Right atrium auricular region (tissue), 2 donors: Measurements from ENCODE around the gene PPFIA3. TPM values are rescaled to one million over a fixed set of nuclear protein-coding genes. Genes with fewer than 3 reads are reported as not detected.
A peak's percentile ranks its signal among the peaks of the same experiment; 100 is the strongest.

Source experiments
- DNase-seq: peaks from one replicate; pipeline ENCODE4 v3.0.0-alpha.2; 2019; ENCODE audit warnings: low spot score
- H3K27ac ChIP-seq, 2 donors: fragments of 200-600 bp; sonication (generic); 1 replicate in 1 of 2; 2 replicates in 1 of 2; pipeline ENCODE4 v1.5.1; 2016 to 2019
- H3K27me3 ChIP-seq, 2 donors: fragments of 200-600 bp; sonication (generic); one replicate each; pipeline versions ENCODE4 v1.5.1 to v1.6.0; 2017 to 2019
- H3K36me3 ChIP-seq: fragments of 200-600 bp; sonication (generic); one replicate; pipeline ENCODE4 v1.5.1; 2016
- H3K4me1 ChIP-seq, 2 donors: fragments of 200-600 bp; sonication (generic); one replicate each; pipeline versions ENCODE4 v1.5.1 to v1.6.0; 2017 to 2019
- H3K4me3 ChIP-seq, 2 donors: fragments of 200-600 bp; sonication (generic); 1 replicate in 1 of 2; 2 replicates in 1 of 2; pipeline ENCODE4 v1.5.1; 2017 to 2019; ENCODE audit warnings: mild to moderate bottlenecking in 1 of 2, moderate library complexity in 1 of 2
- H3K9me3 ChIP-seq, 2 donors: fragments of 200-600 bp; sonication (generic); one replicate each; pipeline ENCODE4 v1.5.1; 2019
- CTCF ChIP-seq, 2 donors: fragments of 200-600 bp; sonication (generic); IDR thresholded peaks; one replicate each; pipeline ENCODE4 v1.5.1; 2019; ENCODE audit warnings: antibody characterized with exemption in 2 of 2
- total RNA-seq, 2 donors: library from RNA; depleted of rRNA; stranded (reverse); fragments of >200 nt; gene quantifications; one replicate each; pipeline ENCODE4 v1.1.0, GENCODE V29; 2016

Gene PPFIA3
- total RNA-seq, 2 donors from 2014 or later, result 5.0 to 6.8 TPM

GRCh38 chr19:49106648-49107135, 12.7 kb upstream of the PPFIA3 start:
- Histone ChIP-seq H3K27ac (no peak overlapping the region), H3K4me3 (no peak overlapping the region), H3K4me1 (peaks cover 0 to 10% of the 10 kb centered on the region in 2 donors), H3K27me3 (no peaks in the 10 kb centered on the region), H3K9me3 (no peaks in the 10 kb centered on the region), H3K36me3 (peaks cover 73% of the 10 kb centered on the region)
- DNase-seq, result no peak
- peak; percentile 56 to 75 for TF ChIP-seq CTCF (IDR thresholded peaks at IDR 0.05)

- peaks cover 62% of the 10 kb centered on the region for H3K36me3 ChIP-seq
- no peaks in the 10 kb centered on the region for H3K27me3 ChIP-seq
- H3K27ac ChIP-seq, result no peak overlapping the region
- H3K4me1 ChIP-seq, result peaks cover 0 to 10% of the 10 kb centered on the region in 2 donors
- TF ChIP-seq CTCF (IDR thresholded peaks at IDR 0.05), result no peak
- no peak overlapping the region for H3K4me3 ChIP-seq
- no peak for DNase-seq
- no peaks in the 10 kb centered on the region for H3K9me3 ChIP-seq
Measured at GRCh38 chr19:49107625-49108459, 11.5 kb upstream of the PPFIA3 start.

GRCh38 chr19:49109051-49109450, 10.3 kb upstream of the PPFIA3 start:
- Histone ChIP-seq H3K27ac (no peak overlapping the region), H3K4me3 (no peak overlapping the region), H3K36me3 (peaks cover 49% of the 10 kb centered on the region), H3K27me3 (no peaks in the 10 kb centered on the region), H3K4me1 (peaks cover 0 to 18% of the 10 kb centered on the region in 2 donors), H3K9me3 (no peaks in the 10 kb centered on the region)
- no peak for TF ChIP-seq CTCF (IDR thresholded peaks at IDR 0.05)
- no peak for DNase-seq

GRCh38 chr19:49109569-49110233, 9.6 kb upstream of the PPFIA3 start:
- TF ChIP-seq CTCF (IDR thresholded peaks at IDR 0.05), result no peak
- no peaks in the 10 kb centered on the region for H3K27me3 ChIP-seq
- no peak for DNase-seq
- H3K36me3 ChIP-seq, result peaks cover 44% of the 10 kb centered on the region
- no peak overlapping the region for H3K4me3 ChIP-seq
- H3K27ac ChIP-seq, result peak overlapping the region; percentile 52 to 55
- peaks cover 0 to 20% of the 10 kb centered on the region in 2 donors for H3K4me1 ChIP-seq
- no peaks in the 10 kb centered on the region for H3K9me3 ChIP-seq

- H3K9me3 ChIP-seq, result no peaks in the 10 kb centered on the region
- H3K4me1 ChIP-seq, result peaks cover 0 to 28% of the 10 kb centered on the region in 2 donors
- no peak for DNase-seq
- no peak for TF ChIP-seq CTCF (IDR thresholded peaks at IDR 0.05)
- peaks cover 35% of the 10 kb centered on the region for H3K36me3 ChIP-seq
- H3K4me3 ChIP-seq, result no peak overlapping the region
- peak overlapping the region; percentile 52 to 55 for H3K27ac ChIP-seq
- H3K27me3 ChIP-seq, result no peaks in the 10 kb centered on the region
Measured at GRCh38 chr19:49110567-49110966, 8.8 kb upstream of the PPFIA3 start.
